Stimulated activated CD8-positive, alpha-beta memory T cell treated with anti-CD3 and anti-CD28 coated beads, Interleukin-15, amount 100 ng/mL, for 48 hours (primary cell): ENCODE measurements around the gene IMMP2L.
"Not testable (repeated sequence)": the region's sequence is repeated elsewhere in the genome, so short reads cannot be mapped to it uniquely, and the experiment has no call there.

Experiments
- DNase-seq, 2 donors: peaks; one replicate each; pipeline ENCODE4 v3.0.0-alpha.2; 2020; ENCODE audit warnings: low read depth in 2 of 2

Gene IMMP2L

GRCh38 chr7:111264981-111265380 is 297.3 kb downstream of the IMMP2L start:
- DNase-seq, result no peak

GRCh38 chr7:111264111-111264868 is 298.0 kb downstream of the IMMP2L start:
- no peak for DNase-seq

GRCh38 chr7:111262293-111263116 is 299.8 kb downstream of the IMMP2L start:
- DNase-seq, result no peak

DNA sequence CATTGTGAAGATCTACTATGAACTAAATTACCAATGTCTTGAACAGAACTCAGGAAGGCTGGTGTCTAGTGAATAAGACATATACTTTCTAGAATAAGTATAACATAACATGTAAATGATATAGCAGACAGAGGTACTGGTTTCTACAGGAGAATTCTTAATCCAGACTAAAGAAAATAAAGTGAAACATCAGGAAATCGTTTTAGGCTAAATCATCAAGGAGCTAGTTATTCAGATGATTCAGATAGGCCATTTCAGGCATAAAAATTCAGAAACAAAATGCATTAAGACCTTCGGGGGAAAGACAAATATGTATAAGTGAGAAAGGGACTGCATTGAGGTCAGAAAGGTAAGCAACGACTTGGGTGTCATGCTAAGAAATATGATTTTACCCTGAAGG is 300.8 kb downstream of the IMMP2L start:
- no peak for DNase-seq

DNA sequence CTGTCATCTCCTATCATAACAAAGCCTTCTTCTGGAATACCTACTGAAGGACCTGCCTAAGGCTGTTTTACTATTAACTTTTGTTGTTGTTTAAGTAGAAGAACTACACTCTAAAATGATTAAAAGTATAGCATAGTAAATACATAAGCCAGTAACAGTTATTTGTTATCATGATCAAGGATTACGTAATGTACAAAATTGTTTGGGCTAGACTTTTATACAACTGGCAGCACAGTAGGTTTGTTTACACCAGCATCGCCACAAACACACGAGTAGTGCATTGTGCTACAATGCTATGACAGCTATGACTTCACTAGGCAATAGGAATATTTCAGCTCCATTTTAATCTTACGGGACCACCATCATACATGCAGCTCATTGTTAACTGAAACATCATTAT is 302.3 kb downstream of the IMMP2L start:
- DNase-seq, result no peak

GRCh38 chr7:111256391-111256790 is 305.9 kb downstream of the IMMP2L start:
- no peak for DNase-seq

- DNase-seq, result no peak
Observed at GRCh38 chr7:111255576-111255975, 306.7 kb downstream of the IMMP2L start.

GRCh38 chr7:111251365-111251764 is 310.9 kb downstream of the IMMP2L start:
- not testable (repeated sequence) for DNase-seq

GRCh38 chr7:111249807-111250206 is 312.5 kb downstream of the IMMP2L start:
- DNase-seq, result not testable (repeated sequence)

GRCh38 chr7:111242141-111242755 is 320.0 kb downstream of the IMMP2L start:
- no peak for DNase-seq

DNA sequence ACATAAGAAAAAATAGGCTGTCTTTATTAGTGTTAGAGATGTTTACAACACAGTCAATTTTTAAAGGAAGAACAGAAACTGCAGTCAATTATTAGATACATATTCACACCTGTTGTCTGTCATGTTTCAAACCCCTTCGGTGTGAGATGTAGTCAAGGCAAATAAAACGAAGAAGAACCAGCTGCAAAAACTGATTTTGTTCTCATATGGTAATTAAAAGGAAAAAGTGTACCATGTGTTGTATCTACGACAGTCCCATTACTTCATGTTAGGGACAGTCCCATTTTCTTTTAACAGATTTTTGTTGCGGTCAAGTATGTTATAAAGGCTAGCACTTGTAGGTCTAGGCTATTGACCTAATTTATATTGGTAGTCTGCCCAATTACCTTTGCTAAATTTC is 321.9 kb downstream of the IMMP2L start:
- DNase-seq, result no peak

- DNase-seq, result no peak
Observed at GRCh38 chr7:111239437-111239836, 322.9 kb downstream of the IMMP2L start.

DNA sequence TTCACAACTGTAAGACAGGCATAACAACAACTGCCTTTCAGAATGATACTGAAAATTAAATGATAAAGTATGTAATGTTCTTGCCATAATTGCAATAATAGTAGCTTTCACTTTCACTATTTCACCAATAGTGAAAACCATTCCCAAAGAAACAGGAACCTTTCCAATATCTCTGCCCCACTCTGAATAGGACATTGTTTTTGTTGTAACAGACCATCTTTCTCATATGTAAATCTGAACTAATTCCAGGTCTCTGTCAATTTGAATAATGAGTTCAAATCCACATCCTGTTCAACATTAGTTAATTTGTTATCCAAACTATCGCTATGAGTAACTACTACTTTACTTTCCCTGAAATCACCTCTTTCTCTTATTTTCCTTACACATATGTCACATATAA is 323.4 kb downstream of the IMMP2L start:
- no peak for DNase-seq

- no peak for DNase-seq
Observed at GRCh38 chr7:111235709-111236108, 326.6 kb downstream of the IMMP2L start.

GRCh38 chr7:111232249-111233084 is 329.8 kb downstream of the IMMP2L start:
- DNase-seq, result no peak

DNA sequence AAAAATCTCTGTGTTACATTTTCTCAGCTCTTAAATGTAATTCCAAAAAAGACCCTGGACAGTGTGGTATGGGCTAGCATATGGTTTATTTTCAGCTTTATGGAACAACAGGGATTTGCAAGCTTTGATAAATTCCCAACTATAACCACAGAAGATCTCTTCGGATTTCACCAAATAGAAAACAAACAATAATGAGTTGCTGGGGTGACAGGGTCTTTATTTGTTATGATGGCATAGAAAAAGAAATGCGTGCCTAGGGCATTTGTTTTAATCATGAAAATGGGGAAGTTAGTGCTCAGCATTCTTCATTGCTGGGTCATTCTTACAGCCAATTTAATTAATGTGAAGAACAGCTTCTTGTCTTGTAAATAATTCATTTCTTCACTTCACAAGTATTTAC is 332.4 kb downstream of the IMMP2L start:
- DNase-seq, result no peak

- no peak for DNase-seq
Observed at GRCh38 chr7:111229181-111229740, 333.0 kb downstream of the IMMP2L start.

DNA sequence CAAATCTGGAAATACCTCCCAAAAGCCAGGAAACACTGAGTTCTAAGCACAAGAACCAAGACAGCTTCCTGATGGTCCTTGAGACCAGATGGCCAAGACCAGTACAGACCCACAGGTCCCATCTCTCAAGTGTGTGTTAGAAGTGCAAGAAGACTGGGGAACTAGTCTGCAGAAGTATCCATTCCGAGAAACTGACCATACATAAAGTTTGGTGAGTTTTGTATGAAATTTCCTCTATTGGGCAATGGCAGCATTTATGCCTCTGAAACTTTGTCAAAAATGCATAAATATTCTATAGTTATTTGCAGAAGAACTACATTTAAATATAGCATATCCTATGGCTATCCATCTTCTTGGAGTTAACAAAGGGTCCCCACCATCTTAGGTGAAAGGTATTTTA is 333.9 kb downstream of the IMMP2L start:
- DNase-seq, result no peak

GRCh38 chr7:111226800-111227199 is 335.5 kb downstream of the IMMP2L start:
- DNase-seq, result no peak

GRCh38 chr7:111224354-111225231 is 337.7 kb downstream of the IMMP2L start:
- no peak for DNase-seq
